GM12873 (cell line): ENCODE data around the gene IFT88.

ENCODE experiments used
- TF ChIP-seq, protein P1 (sequence below): IDR thresholded peaks from 2 replicates; pipeline ENCODE4 v1.5.1; 2012; ENCODE audit warnings: low read depth, mild to moderate bottlenecking, moderate library complexity, low read length, control low read depth; ENCODE audit not compliant: insufficient read depth; ENCODE audit errors: missing control alignments

Gene IFT88

DNA sequence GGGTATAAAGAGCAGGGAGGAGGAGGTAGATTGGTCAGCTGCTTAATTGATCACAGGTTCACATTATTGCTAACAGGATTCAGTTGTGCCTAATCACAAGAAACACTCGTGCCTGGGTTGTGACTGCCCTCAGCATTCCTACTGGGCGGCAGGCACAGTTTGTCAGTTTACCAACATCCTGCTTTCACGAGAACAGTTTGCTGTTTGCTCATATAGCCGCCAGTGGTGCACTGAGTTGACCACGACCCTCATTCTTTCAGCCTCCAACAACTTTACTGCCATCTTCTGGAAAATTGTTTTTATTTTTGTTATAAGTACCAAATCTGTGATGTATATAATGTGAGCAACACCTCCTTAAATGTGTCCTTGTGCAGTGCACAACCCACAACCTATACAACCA is 16.2 kb upstream of the IFT88 start:
- TF ChIP-seq, protein P1, sequence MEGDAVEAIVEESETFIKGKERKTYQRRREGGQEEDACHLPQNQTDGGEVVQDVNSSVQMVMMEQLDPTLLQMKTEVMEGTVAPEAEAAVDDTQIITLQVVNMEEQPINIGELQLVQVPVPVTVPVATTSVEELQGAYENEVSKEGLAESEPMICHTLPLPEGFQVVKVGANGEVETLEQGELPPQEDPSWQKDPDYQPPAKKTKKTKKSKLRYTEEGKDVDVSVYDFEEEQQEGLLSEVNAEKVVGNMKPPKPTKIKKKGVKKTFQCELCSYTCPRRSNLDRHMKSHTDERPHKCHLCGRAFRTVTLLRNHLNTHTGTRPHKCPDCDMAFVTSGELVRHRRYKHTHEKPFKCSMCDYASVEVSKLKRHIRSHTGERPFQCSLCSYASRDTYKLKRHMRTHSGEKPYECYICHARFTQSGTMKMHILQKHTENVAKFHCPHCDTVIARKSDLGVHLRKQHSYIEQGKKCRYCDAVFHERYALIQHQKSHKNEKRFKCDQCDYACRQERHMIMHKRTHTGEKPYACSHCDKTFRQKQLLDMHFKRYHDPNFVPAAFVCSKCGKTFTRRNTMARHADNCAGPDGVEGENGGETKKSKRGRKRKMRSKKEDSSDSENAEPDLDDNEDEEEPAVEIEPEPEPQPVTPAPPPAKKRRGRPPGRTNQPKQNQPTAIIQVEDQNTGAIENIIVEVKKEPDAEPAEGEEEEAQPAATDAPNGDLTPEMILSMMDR, result no peak

DNA sequence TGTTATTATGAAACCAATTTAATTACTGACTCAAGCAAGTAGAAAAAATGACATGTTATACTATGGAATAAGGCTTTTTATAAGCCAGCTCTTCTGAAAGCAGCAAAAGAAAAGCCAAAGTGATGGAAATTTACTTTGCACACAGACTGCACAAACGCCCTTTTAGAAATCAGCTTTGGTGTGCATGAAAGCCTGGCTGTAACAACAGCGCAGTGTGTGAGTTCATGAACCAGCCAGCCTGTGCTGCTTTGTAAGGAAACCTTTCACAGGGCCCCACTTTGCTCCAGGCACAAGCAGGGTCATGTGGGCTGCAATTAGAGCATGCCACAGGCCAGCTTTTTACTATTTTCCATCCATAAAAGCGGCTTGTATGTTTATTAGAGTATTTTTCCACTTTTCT is 13.6 kb upstream of the IFT88 start:
- TF ChIP-seq, protein P1, result no peak

DNA sequence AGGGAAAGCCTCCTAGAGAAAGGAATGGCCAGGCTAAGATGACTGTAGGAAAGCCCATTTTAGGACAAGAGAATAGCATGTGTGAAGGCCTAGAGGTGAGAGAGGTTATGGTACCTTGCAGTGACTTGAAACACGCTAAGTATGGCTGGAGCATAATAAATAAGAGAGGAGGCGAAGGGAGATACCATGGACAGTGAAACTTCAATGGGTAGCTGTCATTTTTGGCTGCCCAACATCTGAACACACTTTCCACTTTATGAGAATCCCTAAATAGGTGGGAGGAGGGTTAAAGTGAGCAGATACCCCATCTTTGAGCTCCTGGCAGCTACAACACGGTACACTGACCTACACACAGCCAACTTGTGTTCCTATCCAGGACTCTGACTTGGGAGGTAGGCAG is 8.0 kb upstream of the IFT88 start:
- TF ChIP-seq, protein P1, result no peak

DNA sequence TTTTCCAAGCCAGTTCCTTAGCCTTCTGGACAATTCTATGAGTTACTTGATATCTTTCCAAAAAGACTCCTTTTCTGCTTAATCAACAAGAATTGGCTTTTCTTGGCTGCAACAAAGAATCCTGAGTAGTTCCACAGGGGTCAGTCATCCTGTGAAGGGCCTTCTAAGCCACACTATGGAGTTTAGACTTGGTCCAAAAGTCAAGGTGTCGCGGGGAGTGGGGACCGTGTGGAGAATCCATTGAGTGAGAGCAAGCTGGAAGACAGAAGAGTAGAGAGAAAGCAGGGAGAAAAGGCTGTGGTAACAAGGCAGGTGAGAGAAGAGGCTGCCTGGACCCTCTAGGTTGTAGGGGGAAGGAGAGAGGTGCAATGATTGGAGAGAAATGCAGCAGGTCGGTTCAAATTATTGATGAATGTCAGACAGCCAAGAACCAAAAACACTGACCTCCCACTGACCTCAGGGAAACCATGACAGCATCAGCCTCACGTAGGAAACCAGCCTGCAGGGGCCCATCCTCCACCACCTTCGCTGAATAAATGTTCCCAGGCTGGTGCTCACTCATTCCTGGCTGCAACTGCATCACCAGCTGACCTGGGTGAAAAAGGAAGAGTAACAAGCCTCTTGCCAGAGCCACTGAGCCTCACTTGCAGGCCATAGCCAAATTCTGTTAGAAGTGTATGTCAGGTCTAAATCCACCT is 7.1 kb upstream of the IFT88 start:
- TF ChIP-seq, protein P1, result no peak

DNA sequence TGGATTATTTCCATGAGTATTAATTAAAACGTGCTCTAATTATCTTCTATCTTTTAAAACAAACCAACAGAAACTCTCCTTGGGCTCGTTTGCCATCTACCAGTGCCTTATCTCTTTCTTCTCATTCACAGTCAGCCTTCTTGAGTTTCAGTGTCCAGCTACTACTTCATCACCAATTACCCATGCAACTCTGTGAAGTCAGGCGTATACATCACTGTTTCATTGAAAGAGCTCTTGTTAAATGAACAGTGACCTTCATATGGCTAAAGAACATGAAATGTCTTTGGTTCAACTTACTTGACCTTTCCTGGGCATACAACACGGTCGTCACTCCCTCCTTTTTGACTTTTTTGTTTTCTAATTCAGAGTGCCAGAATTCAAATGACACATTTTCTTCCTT is 5.2 kb upstream of the IFT88 start:
- TF ChIP-seq, protein P1, result no peak

DNA sequence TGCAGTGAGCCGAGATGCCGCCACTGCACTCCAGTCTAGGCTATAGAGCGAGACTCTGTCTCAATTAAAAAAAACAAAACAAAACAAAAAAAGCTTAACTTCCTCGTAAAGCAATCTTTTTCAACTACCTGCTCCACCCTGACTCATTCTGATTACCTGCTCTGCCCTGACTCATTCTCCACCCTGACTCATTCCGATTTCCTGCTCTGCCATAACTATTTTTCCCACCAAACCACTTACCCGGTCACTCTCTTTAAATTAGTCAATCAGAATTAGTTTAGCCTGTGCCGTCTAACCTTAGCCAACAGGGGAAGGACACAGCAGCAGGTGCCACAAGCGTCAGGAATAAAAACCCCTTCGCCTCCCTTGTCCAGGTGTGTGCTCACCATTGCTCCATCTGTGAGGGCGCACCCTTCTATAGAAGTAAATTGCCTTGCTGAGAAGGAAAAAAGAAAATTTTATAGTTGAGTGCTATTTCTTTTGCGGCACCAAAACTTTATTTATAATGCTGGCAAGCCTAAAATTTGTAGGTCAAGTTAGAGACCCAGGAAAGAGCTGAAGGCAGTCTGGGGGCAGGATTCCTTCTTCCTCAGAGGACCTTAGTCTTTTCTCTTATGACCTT is 1.7 kb upstream of the IFT88 start:
- TF ChIP-seq, protein P1, result no peak

DNA sequence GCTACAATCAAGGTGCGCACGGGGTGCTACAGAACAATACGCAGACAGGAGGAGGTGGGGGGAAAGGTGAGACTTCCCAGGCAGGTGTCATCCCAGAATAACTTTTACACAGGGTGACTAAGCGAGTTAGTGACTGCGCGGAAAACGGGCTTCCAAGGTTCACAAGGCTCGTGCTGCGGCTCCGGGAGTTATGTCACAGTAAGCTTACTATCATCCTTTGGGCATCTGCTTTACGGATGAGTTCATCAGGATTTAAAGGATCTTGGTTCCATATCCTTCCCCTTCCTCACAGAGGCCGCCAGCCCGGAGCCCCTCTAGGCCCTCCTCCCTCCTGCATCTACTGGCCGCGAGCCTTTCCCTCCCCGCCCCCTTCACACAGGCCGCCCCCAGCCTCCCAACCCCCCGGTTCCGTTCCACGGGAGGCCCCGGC is 474 bp upstream of the IFT88 start:
- TF ChIP-seq, protein P1, result no peak
